GM12872 (cell line): ENCODE measurements around the gene GALT.
A peak's percentile ranks its signal among the peaks of the same experiment; 100 is the strongest.

ENCODE experiments used
- CTCF ChIP-seq: IDR thresholded peaks from 3 replicates; pipeline ENCODE4 v1.5.1; 2011; ENCODE audit warnings: low read depth, mild to moderate bottlenecking, low read length, moderate library complexity; ENCODE audit not compliant: insufficient read depth

Gene GALT

GRCh38 chr9:34646211-34647083, at the start of gene GALT:
Gene GALT (plus strand): TSS chr9:34646675. CDS start chr9:34646705, 30 bp downstream.
- TF ChIP-seq CTCF, result peak; percentile 66

- no peak for TF ChIP-seq CTCF
These were observed 46.9 kb upstream of the GALT start for GRCh38 chr9:34599546-34599945.

GRCh38 chr9:34600908-34601307, 45.6 kb upstream of the GALT start:
- TF ChIP-seq CTCF, result no peak

GRCh38 chr9:34601937-34602573, 44.4 kb upstream of the GALT start:
- no peak for TF ChIP-seq CTCF

GRCh38 chr9:34603610-34604231, 42.8 kb upstream of the GALT start:
- peak; percentile 93 for TF ChIP-seq CTCF

- no peak for TF ChIP-seq CTCF
These were observed 40.3 kb upstream of the GALT start for GRCh38 chr9:34606190-34606589.

GRCh38 chr9:34606905-34607304, 39.6 kb upstream of the GALT start:
- TF ChIP-seq CTCF, result no peak
